Measurements from ENCODE around the gene ARMH3.
A peak's percentile ranks its signal among the peaks of the same experiment; 100 is the strongest.

The ARMH3 gene

GRCh38 chr10:101939008-101939648 lies 116.8 kb downstream of the ARMH3 start:
- peak; percentile 54 for DNase-seq (ENCODE audit: low read depth, low spot score)

DNA sequence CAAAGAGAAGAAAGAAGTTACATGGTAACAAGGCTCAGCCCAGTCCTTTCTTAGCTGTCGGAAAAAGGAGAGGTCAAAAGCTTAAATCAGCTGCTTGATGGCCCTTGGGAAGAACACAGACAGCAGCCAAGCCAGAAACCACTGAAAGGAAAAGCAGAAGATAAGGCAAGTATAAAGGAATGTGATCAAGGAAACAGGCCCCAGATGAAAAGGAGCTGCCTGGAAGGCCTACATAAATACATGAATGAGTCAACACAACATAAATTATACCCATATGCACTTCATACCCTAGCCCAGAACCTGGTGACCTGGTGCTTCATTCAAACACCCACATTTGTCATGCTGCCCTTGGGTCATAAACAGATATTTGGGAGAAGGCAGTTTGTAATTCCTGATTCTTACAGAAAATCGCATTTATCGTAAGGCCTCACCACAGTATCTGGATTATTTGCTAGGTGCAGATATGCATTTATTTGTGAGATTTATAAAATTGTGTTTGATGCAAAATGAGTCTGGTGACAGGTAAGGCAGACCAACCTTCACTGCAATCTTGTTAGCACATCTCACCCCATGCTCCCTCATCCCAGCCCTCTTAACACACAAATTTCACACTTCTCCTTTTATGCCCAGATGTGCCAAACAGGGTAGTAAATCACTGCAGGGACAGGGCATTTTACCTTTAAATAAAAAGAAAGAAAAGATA lies 117.5 kb downstream of the ARMH3 start:
- DNase-seq (ENCODE audit: low read depth, low spot score) = peak; percentile 85

GRCh38 chr10:101935431-101935830 lies 120.5 kb downstream of the ARMH3 start:
- DNase-seq (ENCODE audit: low read depth, low spot score) = no peak

DNA sequence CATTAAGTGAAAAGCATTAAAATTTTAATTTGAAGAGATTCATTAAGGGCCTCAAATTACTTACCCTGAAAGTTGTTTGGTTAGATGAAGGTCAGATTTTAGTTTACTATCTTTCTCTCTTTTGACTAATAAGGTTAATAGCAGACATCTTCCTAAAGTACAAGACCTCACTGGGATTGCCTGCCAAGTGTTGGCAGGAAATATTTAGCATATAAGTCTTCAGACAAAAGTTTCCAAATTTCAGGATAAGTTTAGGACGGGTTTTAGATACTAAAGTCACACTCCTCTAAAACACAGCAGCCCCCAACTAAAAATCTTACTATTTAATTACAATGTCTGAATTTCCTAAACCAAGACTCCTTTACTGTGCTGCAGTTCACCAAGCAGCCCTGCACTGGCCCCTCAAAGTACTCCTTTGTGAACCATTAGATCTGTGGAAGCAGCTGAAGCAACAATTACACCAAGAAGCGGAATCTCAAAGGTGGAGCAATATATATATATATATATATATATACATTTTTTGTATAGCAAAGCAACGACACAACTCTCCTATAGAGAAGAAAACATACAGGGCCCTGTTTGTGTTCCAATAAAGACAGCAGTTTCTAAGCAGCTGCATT lies 121.2 kb downstream of the ARMH3 start:
- DNase-seq (ENCODE audit: low read depth, low spot score) = no peak

GRCh38 chr10:101933976-101934375 lies 122.0 kb downstream of the ARMH3 start:
- DNase-seq (ENCODE audit: low read depth, low spot score) = no peak

- DNase-seq (ENCODE audit: low read depth, low spot score) = no peak
Measured at GRCh38 chr10:101932183-101932582, 123.8 kb downstream of the ARMH3 start.

GRCh38 chr10:101925027-101925426 lies 130.9 kb downstream of the ARMH3 start:
- DNase-seq (ENCODE audit: low read depth, low spot score) = no peak

DNA sequence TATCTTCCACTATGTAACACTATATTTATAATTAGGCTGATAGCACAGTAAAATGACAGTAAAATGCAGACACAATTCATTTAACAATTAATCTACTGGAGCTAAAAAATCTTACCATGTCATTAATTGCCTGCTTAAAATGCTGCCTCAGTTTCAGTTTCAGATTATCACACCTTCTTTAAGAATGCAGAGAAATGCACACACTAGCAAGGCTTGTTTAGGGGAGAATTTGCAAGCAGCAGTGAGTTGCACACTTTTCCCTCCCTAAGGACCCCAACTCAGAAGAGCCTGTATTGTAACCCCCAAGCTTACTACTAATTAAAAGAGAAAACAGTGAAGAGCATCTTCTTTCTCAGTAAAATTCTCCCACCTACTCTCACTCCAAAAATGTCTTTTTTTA lies 132.7 kb downstream of the ARMH3 start:
- DNase-seq (ENCODE audit: low read depth, low spot score) = no peak

DNA sequence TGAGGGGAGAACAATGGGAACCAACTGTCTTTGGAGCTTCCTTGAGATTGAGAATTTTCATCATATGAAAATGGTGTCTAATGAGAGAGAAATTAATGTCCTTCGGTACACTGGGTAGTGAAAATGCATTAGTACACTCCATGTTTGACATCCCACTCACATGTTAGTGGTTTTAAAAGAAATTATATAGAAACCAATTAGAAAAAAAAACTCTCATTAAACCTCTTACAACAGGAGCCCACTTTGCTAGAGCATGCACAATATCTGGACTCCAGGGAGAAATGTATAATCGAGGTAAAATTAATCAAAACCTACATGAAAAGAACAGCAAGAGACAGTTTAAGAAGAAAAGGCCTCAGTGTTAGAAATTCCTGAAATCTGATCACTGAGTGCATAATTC lies 133.1 kb downstream of the ARMH3 start:
- DNase-seq (ENCODE audit: low read depth, low spot score) = no peak

GRCh38 chr10:101920546-101920945 lies 135.4 kb downstream of the ARMH3 start:
- no peak for DNase-seq (ENCODE audit: low read depth, low spot score)

DNA sequence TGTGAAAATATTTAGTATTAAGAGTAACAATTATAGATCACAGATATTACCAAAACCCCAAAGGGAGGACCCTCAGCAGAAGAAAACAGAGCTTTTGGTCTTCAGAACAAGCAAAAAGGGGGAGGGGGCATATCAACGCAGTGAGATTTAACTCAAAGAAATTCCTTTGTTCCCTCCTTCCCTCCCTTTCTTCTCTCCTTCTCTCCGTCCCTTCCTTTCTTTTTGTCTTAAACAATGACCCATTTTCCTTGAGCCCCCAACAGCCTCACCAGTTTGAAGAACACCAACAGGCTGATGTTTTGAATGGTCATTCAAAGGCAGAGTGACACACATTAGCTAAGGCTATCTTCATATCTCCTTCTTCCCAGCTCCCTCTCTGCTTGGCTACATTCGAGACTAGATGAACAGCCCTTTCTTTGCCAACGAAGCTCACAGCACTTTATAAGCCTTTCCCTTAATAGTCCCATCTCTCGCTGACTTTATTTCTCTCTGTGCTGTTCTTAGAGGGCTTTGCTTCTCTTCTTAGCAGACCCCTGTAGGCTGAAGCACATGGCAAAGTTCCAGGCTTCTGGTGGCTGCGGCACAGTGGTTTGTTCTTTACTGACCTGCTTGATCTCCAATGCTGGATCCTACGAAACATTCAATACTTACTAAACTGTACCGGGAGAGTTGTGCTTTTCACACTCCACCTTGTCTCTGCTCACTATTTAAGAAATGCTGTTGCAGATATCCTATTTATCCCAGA lies 136.8 kb downstream of the ARMH3 start:
- DNase-seq (ENCODE audit: low read depth, low spot score) = no peak

GRCh38 chr10:101912561-101913179 lies 143.3 kb downstream of the ARMH3 start:
- DNase-seq (ENCODE audit: low read depth, low spot score) = no peak

DNA sequence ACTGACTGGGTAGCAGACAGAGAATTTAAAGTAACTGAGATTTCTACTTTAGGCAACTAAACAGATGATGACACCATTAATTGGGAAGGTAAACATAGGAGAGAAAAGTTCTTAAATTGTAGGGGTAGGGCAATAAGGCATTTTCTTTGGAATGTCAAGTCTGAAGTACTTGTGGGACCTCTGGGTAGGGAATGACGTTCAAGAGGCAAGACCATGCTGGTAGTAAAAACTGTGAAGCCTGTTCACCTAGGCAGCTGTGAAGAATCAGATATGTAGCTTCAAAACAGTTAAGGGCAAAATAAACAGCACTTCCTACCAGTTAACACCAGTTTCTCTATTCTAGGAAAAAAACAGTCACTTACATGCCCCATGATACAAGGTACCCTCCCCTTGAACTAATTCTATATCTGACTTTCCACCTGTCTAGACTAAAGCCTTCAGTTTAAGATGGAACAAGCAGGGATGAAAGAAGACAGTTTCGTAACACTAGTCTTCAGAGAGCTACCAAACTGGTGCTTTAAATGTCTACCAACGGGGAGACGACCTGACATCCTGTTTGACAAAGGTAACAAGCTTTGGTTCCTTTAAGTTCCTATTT lies 149.3 kb downstream of the ARMH3 start:
- no peak for DNase-seq (ENCODE audit: low read depth, low spot score)

- no peak for DNase-seq (ENCODE audit: low read depth, low spot score)
Measured at GRCh38 chr10:101905251-101905650, 150.7 kb downstream of the ARMH3 start.

- no peak for DNase-seq (ENCODE audit: low read depth, low spot score)
Measured at GRCh38 chr10:101903827-101904550, 152.0 kb downstream of the ARMH3 start.

- DNase-seq (ENCODE audit: low read depth, low spot score) = no peak
Measured at GRCh38 chr10:101902820-101903145, 153.2 kb downstream of the ARMH3 start.

- no peak for DNase-seq (ENCODE audit: low read depth, low spot score)
Measured at GRCh38 chr10:101902032-101902819, 153.7 kb downstream of the ARMH3 start.

GRCh38 chr10:101901340-101901739 lies 154.6 kb downstream of the ARMH3 start:
- no peak for DNase-seq (ENCODE audit: low read depth, low spot score)

- peak; percentile 66 for DNase-seq (ENCODE audit: low read depth, low spot score)
Measured at GRCh38 chr10:101897633-101898032, 158.3 kb downstream of the ARMH3 start.

- DNase-seq (ENCODE audit: low read depth, low spot score) = peak; percentile 38
Measured at GRCh38 chr10:101896225-101896877, 159.6 kb downstream of the ARMH3 start.
